ENCODE data around the gene CWH43.
"Not testable (repeated sequence)": the region's sequence is repeated elsewhere in the genome, so short reads cannot be mapped to it uniquely, and the experiment has no call there.

The CWH43 gene

GRCh38 chr4:48979914-48980579, 6.0 kb upstream of the CWH43 start:
- DNase-seq = no peak

GRCh38 chr4:48984005-48984404, 2.1 kb upstream of the CWH43 start:
- not testable (repeated sequence) for DNase-seq

- no peak for DNase-seq
Measured at GRCh38 chr4:48985602-48985975, 486 bp upstream of the CWH43 start.

- no peak for DNase-seq
Measured at GRCh38 chr4:48986654-48987164, 634 bp downstream of the CWH43 start.

- DNase-seq = no peak
Measured at GRCh38 chr4:48989461-48990203, 3.6 kb downstream of the CWH43 start.

GRCh38 chr4:48991357-48991756, 5.3 kb downstream of the CWH43 start:
- DNase-seq = peak; percentile 22

- no peak for DNase-seq
Measured at GRCh38 chr4:48997962-48998361, 11.9 kb downstream of the CWH43 start.

GRCh38 chr4:48998440-48998839, 12.4 kb downstream of the CWH43 start:
- no peak for DNase-seq

- no peak for DNase-seq
Measured at GRCh38 chr4:49000806-49001205, 14.7 kb downstream of the CWH43 start.

GRCh38 chr4:49002931-49003330, 16.9 kb downstream of the CWH43 start:
- DNase-seq = no peak

GRCh38 chr4:49018718-49019295, 32.7 kb downstream of the CWH43 start:
- DNase-seq = no peak

- peak; percentile 76 for DNase-seq
Measured at GRCh38 chr4:49032440-49033161, 46.5 kb downstream of the CWH43 start.

- DNase-seq = no peak
Measured at GRCh38 chr4:49036528-49036927, 50.5 kb downstream of the CWH43 start.

GRCh38 chr4:49044270-49044669, 58.2 kb downstream of the CWH43 start:
- DNase-seq = peak; percentile 18

- no peak for DNase-seq
Measured at GRCh38 chr4:49058306-49058705, 72.2 kb downstream of the CWH43 start.

- no peak for DNase-seq
Measured at GRCh38 chr4:49063670-49064069, 77.6 kb downstream of the CWH43 start.

- peak; percentile 74 for DNase-seq
Measured at GRCh38 chr4:49072196-49072595, 86.1 kb downstream of the CWH43 start.

GRCh38 chr4:49091883-49092282, 105.8 kb downstream of the CWH43 start:
- not testable (repeated sequence) for DNase-seq

- DNase-seq = not testable (repeated sequence)
Measured at GRCh38 chr4:49092608-49093135, 106.6 kb downstream of the CWH43 start.

- DNase-seq = not testable (repeated sequence)
Measured at GRCh38 chr4:49096215-49096614, 110.1 kb downstream of the CWH43 start.

- DNase-seq = not testable (repeated sequence)
Measured at GRCh38 chr4:49096627-49097026, 110.6 kb downstream of the CWH43 start.

- not testable (repeated sequence) for DNase-seq
Measured at GRCh38 chr4:49097071-49097470, 111.0 kb downstream of the CWH43 start.

- not testable (repeated sequence) for DNase-seq
Measured at GRCh38 chr4:49097505-49097904, 111.4 kb downstream of the CWH43 start.
